Activated naive CD8-positive, alpha-beta T cell treated with anti-CD3 and anti-CD28 coated beads for 36 hours (primary cell): Measurements from ENCODE around the gene S100A8. TPM values are rescaled to one million over a fixed set of nuclear protein-coding genes. Genes with fewer than 3 reads are reported as not detected.
"Not testable (repeated sequence)": the region's sequence is repeated elsewhere in the genome, so short reads cannot be mapped to it uniquely, and the experiment has no call there.

Source experiments
- DNase-seq: peaks from one replicate; pipeline ENCODE4 v3.0.0; 2021
- H3K27ac Mint-ChIP-seq: one replicate; pipeline ENCODE4 v1.8.0; 2022; ENCODE audit warnings: mild to moderate bottlenecking, moderate library complexity, mixed read lengths
- H3K27me3 Mint-ChIP-seq: one replicate; pipeline ENCODE4 v1.8.0; 2022; ENCODE audit warnings: mild to moderate bottlenecking, mixed read lengths
- H3K36me3 Mint-ChIP-seq: one replicate; pipeline ENCODE4 v1.8.0; 2021; ENCODE audit warnings: mild to moderate bottlenecking, mixed read lengths
- H3K4me1 Mint-ChIP-seq: one replicate; pipeline ENCODE4 v1.8.0; 2021; ENCODE audit warnings: mixed read lengths
- H3K4me3 Mint-ChIP-seq: one replicate; pipeline ENCODE4 v1.8.0; 2022; ENCODE audit warnings: mild to moderate bottlenecking, moderate library complexity, mixed read lengths
- H3K9me3 Mint-ChIP-seq: one replicate; pipeline ENCODE4 v1.8.0; 2022; ENCODE audit warnings: mixed read lengths
- total RNA-seq, 2 experiments: library from RNA; stranded (reverse); gene quantifications; one replicate each; pipeline ENCODE4 v1.2.3, GENCODE V29; 2021

Gene S100A8
- total RNA-seq, 2 experiments from 2014 or later, result not detected

DNA sequence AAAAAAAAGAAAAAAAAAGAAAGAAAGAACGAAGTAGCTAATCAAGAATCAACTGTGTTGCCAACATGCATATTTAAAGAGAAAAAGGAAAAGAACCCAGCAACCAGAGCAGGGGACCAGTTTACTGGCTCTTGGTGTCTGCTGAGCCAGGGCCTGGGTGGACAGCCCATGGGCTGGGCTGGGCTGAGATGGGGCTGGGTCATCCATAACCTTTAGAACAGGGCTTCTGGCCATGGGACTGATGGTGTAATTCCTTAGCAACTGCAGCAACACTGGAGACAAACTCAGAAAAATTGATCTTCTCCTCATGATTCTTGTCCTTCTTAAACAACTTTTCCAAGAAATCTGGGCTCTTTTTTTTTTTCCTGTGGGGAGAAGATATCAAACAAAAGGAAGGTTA is 35.9 kb upstream of the S100A8 start:
- no peak for DNase-seq
- H3K36me3 Mint-ChIP-seq, result no peaks in the 10 kb centered on the region
- peaks cover 40% of the 10 kb centered on the region for H3K27me3 Mint-ChIP-seq
- no peaks in the 10 kb centered on the region for H3K4me1 Mint-ChIP-seq
- H3K27ac Mint-ChIP-seq, result no peak overlapping the region
- no peaks in the 10 kb centered on the region for H3K9me3 Mint-ChIP-seq
- no peak overlapping the region for H3K4me3 Mint-ChIP-seq

DNA sequence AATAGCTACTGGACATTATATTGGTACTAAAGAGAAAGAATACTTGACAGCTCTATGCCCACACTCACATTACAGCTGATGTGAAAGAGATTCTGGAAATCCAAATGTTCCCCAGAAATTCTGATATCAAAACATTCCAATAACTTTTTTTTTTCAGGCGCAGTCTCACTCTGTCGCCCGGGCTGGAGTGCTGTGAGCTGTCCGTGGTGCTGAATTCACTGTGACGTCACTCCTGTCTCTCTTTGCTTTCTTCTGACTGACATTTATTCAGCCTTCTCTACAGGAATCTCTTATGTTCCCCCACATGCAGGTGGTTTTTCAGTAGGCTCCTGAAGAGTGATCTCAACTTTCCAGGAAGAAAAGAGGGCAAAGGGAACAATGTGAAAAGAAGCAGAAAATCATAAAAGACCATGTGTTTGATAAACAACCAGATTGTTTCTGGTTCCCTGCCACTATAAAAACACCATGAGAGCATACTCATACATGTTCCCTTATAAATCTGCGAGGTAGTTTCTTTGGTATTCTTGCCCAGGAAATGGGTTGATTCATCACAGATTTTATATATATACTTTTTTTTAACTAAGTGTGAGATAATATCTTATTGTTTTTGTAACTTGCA is 31.7 kb upstream of the S100A8 start:
- H3K4me3 Mint-ChIP-seq, result no peak overlapping the region
- peaks cover 44% of the 10 kb centered on the region for H3K27me3 Mint-ChIP-seq
- no peaks in the 10 kb centered on the region for H3K9me3 Mint-ChIP-seq
- no peak overlapping the region for H3K27ac Mint-ChIP-seq
- DNase-seq, result peak; percentile 40
- H3K36me3 Mint-ChIP-seq, result no peaks in the 10 kb centered on the region
- H3K4me1 Mint-ChIP-seq, result no peaks in the 10 kb centered on the region

DNA sequence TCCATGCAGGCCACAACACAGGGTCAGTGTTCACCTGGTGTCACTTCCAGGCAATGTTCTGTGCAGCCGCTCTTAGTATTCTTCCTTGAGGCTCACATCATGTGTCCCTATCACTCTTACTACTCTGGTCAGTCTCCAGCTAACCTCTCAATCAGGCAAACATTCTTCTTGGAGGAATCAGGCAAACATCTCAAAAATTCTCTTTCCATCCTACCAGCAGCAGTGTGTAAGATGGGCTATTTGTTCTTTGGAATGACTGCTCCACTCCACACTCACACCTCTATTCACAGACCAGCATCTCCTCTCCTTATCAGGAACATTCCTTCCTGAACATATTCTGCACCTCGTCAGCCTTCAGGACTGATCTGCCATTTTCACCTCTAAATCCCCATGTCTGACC is 29.4 kb upstream of the S100A8 start:
- peaks cover 28% of the 10 kb centered on the region for H3K27me3 Mint-ChIP-seq
- H3K27ac Mint-ChIP-seq, result no peak overlapping the region
- H3K9me3 Mint-ChIP-seq, result no peaks in the 10 kb centered on the region
- no peak for DNase-seq
- H3K4me1 Mint-ChIP-seq, result no peaks in the 10 kb centered on the region
- no peaks in the 10 kb centered on the region for H3K36me3 Mint-ChIP-seq
- no peak overlapping the region for H3K4me3 Mint-ChIP-seq

DNA sequence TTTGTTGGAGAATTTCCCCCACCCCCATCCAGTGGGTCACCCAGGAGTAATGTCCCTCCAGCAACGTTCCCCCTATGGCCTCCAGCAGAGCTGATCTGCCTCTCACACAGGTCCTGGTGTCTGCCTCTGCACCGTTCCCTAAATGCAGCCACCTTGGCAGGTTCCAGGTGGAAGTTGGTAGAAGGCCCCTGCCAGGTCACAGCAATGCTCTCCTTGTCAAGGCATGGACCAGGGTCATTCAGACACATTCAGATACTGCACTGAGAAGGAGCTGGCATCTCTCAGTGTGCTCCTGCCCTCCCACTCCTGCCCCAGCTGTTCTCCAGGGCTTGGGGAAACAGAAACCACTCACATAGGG is 28.5 kb upstream of the S100A8 start:
- not testable (repeated sequence) for H3K4me3 Mint-ChIP-seq, H3K36me3 Mint-ChIP-seq, H3K9me3 Mint-ChIP-seq, H3K4me1 Mint-ChIP-seq, DNase-seq, H3K27ac Mint-ChIP-seq
- H3K27me3 Mint-ChIP-seq, result peaks cover 22% of the 10 kb centered on the region

DNA sequence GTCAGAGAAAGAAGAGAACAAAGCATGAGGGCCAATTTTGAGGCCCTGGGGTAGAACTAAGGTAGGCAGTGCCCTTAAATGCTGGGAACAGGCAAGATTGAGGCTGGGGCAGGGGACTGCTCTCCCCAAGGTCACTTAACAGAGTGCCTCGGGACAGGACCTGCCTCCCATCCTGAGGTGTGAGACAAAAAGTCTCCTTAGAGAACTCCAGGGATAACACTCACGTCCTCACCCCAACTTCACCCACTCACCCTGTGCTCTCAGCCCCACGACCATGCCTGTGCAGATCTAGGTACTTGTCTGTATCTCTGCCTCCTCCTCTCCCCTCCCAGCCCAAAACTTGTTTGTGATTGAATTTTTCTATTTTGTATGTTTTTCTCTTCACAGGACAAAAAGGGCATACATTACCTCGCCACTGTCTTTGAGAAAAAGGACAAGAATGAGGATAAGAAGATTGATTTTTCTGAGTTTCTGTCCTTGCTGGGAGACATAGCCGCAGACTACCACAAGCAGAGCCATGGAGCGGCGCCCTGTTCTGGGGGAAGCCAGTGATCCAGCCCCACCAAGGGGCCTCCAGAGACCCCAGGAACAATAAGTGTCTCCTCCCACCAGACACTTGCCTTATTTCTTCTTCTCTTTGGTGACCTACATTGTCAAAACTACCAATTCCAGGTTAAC is 28.0 kb upstream of the S100A8 start:
- not testable (repeated sequence) for DNase-seq, H3K36me3 Mint-ChIP-seq, H3K9me3 Mint-ChIP-seq, H3K4me3 Mint-ChIP-seq, H3K27ac Mint-ChIP-seq, H3K4me1 Mint-ChIP-seq
- peaks cover 19% of the 10 kb centered on the region for H3K27me3 Mint-ChIP-seq

DNA sequence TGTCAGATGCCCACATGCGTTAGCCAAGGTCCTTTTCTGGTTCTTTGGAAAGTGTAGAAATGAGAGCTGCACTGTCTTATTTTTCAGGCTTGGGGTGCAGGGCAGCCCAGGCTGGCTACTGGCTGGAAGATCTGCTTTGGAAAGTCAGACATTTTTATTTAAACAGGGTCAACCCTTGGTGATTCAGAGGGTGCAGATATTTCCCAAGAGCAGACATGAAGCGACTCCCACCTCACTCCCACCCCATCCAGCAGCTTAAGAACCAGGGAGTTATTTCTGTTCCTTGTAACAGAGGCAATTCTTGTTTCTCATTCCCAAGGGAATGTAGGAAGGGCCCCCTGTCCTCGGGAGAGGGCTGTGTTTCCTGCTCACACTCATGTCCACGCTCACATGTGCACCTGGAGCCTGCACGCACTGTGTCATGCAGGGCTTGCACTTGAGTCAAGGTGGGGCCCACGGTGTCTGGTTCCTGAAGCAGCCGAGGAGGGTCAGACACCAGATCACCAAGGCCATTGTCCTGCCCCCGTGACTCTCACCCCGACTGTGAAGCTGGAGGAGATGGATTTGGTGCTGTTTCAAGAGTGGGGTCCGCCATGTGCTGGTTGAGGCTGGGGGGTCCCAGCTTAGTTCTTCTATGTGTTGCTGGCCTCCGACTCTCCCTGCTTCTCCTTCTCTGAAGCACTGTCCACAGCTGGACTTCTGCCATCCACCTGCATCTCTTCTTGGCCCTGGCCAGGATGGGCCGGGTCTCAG is 26.4 kb upstream of the S100A8 start:
- Mint-ChIP-seq H3K27me3 (peaks cover 15% of the 10 kb centered on the region), H3K36me3 (no peaks in the 10 kb centered on the region)

DNA sequence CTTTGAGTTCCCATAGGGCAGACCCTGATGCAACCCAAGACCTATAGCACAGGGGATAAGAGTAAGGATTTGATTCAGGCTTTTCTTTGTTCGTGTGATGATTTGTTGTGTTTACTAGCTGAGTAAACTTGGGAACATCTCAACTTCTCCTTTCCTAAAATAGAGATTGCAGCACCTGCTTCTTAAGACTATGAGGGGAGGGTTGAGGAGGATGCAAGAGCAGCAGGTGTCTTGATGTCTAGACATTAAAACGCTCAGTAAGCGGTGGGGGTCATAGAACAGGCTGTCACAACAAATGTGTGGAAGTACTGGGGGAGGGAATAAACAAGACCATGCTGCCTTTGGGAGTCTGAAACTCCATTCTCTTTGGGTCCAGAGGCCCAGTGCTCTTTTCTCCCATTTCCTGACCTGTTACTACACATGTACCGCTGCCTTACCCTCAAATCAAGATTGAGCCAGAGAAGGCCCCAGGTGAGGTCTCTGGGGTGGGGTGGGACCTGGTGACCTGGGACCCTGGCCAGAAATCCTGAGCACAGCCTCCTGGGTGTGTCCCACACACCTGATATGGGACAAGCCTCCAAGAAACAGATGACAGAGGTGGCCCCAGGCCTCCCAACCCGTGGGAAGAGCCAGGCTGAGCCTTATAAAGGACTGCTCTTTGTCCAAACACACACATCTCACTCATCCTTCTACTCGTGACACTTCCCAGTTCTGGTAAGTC is 25.1 kb upstream of the S100A8 start, which contains the start of gene S100A7A:
TSS of gene S100A7A (plus strand) at position 671 of the 721 bp plus-strand sequence. CDS start 1,563 bp downstream, outside the sequence.
- no peaks in the 10 kb centered on the region for H3K4me1 Mint-ChIP-seq
- H3K36me3 Mint-ChIP-seq, result no peaks in the 10 kb centered on the region
- no peak within 1 kb of the TSS for H3K4me3 Mint-ChIP-seq
- DNase-seq, result no peak
- H3K27me3 Mint-ChIP-seq, result peaks cover 18% of the 10 kb centered on the region
- no peak within 1 kb of the TSS for H3K27ac Mint-ChIP-seq
- H3K9me3 Mint-ChIP-seq, result peaks cover 9% of the 10 kb centered on the region

More for the DNA sequence above, 26.4 kb upstream of the S100A8 start:
- H3K4me1 Mint-ChIP-seq, result no peaks in the 10 kb centered on the region
- peaks cover 2% of the 10 kb centered on the region for H3K9me3 Mint-ChIP-seq
- no peak overlapping the region for H3K27ac Mint-ChIP-seq
- DNase-seq, result no peak
- no peak overlapping the region for H3K4me3 Mint-ChIP-seq

DNA sequence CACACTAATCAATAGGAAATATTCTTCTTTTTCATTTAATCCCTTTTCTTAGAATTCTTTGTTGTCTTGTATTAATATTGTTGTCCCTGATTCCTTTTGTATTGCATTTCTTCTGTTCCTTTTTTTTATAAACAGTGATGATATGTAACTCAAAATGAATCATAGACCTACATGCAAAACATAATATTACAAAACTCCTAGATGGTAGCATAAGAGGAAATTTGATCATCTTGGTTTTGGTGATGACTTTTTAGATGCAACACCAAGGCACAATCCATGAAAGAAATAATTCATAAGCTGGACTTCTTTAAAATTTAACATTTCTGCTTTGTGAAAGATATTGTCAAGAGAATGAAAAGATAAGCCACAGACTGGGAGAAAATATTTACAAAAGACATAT is 23.1 kb upstream of the S100A8 start:
- H3K36me3 Mint-ChIP-seq, result not testable (repeated sequence)

DNA sequence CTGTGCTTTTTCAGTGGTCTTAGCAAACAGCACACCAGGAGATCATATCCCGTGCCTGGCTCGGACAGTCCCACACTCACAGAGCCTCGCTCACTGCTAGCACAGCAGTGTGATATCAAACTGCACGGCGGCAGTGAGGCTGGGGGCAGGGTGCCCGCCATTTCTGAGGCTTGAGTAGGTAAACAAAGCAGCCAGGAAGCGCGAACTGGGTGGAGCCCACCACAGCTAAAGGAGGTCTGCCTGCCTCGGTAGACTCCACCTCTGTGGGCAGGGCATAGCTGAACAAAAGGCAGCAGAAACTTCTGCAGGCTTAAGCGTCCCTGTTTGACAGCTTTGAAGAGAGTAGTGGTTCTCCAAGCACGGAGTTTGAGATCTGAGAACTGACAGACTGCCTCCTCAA is 16.4 kb upstream of the S100A8 start:
- H3K27me3 Mint-ChIP-seq, result peaks cover 25% of the 10 kb centered on the region
- H3K27ac Mint-ChIP-seq, H3K36me3 Mint-ChIP-seq, DNase-seq, H3K4me1 Mint-ChIP-seq, H3K4me3 Mint-ChIP-seq: not testable (repeated sequence)
- H3K9me3 Mint-ChIP-seq, result peaks cover 16% of the 10 kb centered on the region

More for the DNA sequence above, 23.1 kb upstream of the S100A8 start:
- H3K4me3 Mint-ChIP-seq, H3K27ac Mint-ChIP-seq, DNase-seq, H3K4me1 Mint-ChIP-seq: not testable (repeated sequence)
- Mint-ChIP-seq H3K27me3 (peaks cover 15% of the 10 kb centered on the region), H3K9me3 (peaks cover 13% of the 10 kb centered on the region)

DNA sequence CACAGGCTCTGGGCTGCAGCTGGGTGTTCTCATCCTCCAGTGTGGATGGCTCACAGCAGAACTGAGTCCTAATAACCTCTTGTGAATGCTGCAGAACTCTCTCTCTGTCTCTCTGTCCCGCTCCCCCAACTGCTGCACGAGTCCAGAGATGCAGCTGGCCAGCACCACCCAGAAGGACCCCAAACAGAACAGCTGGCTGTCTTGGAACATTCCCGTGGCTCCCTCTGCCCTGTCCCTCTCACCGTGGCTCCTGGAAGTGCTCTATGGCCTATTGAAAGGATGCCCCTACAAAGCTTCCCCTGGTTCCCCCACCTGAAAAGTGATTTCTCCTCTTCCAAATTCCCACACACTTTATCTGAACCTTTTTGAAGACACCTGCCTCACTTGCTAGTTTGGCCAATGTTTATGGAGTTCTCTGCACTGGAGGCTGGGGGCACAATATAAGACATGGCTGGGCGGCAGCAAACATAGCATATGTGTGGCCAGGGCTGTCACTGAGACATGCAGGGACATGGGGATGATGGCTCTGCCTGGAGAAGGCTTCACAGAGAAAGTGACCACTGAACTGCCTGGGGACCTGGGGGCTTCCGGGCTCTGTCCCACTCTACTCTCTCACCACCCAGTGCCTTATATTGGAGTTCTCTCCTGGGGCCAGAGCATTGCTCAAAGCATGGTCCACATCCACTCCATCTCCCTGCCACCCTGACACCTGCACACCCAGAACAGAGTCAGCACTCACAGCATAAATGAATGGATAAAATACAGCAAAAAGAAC is 15.1 kb upstream of the S100A8 start:
- H3K36me3 Mint-ChIP-seq, H3K9me3 Mint-ChIP-seq, H3K4me1 Mint-ChIP-seq, H3K4me3 Mint-ChIP-seq, DNase-seq, H3K27ac Mint-ChIP-seq: not testable (repeated sequence)
- H3K27me3 Mint-ChIP-seq, result peaks cover 20% of the 10 kb centered on the region

DNA sequence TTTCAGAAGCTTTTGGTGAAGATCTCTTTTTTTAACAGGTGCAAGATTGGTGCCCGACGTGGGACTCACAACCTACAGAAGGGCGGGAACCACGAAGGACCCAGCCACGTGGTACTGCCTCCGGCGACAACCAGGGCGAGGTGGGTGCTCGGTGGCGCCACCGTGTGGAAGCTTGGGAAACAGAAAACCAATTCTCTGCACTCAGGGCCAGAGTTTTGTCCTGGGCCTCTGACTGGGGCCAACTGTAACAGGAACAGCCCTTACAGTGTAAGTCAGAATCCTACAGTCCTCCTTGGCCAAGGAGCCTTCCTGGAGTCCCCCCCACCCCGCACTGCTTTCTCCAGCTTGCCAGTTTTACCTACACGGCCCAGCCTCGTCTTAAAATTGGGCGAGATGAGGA is 13.9 kb upstream of the S100A8 start:
- no peak overlapping the region for H3K4me3 Mint-ChIP-seq
- no peaks in the 10 kb centered on the region for H3K36me3 Mint-ChIP-seq
- peaks cover 8% of the 10 kb centered on the region for H3K9me3 Mint-ChIP-seq
- DNase-seq, result peak; percentile 60
- H3K4me1 Mint-ChIP-seq, result no peaks in the 10 kb centered on the region
- no peak overlapping the region for H3K27ac Mint-ChIP-seq
- peaks cover 19% of the 10 kb centered on the region for H3K27me3 Mint-ChIP-seq

DNA sequence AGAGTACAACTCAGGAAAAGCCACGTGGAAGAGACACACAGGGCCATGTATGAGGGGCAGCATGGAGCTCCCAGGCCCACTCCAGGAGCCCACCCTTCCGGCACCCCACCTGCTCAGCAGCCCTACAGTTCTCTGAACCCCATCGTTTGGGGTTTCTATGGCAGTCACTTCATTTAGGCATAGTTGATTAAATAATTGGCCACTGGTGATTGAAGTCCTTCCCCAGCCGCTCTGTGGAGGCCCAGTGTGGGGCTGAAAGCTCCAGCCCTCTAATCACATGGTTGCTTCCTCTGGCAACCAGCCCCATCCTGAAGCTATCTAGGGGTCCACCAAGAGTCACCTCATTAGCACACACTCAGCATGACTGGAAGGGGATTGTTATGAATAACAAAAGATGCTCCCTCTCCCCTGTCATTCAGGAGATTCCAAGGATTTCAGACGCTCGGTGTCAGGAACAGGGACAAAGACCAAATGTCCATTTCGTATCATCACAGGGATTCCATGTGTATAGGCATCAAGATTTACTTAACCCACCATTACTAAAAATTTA is 13.3 kb upstream of the S100A8 start:
- H3K27me3 Mint-ChIP-seq, result peaks cover 15% of the 10 kb centered on the region
- H3K27ac Mint-ChIP-seq, result no peak overlapping the region
- H3K4me3 Mint-ChIP-seq, result no peak overlapping the region
- no peak for DNase-seq
- H3K9me3 Mint-ChIP-seq, result peaks cover 5% of the 10 kb centered on the region
- no peaks in the 10 kb centered on the region for H3K36me3 Mint-ChIP-seq
- H3K4me1 Mint-ChIP-seq, result no peaks in the 10 kb centered on the region

DNA sequence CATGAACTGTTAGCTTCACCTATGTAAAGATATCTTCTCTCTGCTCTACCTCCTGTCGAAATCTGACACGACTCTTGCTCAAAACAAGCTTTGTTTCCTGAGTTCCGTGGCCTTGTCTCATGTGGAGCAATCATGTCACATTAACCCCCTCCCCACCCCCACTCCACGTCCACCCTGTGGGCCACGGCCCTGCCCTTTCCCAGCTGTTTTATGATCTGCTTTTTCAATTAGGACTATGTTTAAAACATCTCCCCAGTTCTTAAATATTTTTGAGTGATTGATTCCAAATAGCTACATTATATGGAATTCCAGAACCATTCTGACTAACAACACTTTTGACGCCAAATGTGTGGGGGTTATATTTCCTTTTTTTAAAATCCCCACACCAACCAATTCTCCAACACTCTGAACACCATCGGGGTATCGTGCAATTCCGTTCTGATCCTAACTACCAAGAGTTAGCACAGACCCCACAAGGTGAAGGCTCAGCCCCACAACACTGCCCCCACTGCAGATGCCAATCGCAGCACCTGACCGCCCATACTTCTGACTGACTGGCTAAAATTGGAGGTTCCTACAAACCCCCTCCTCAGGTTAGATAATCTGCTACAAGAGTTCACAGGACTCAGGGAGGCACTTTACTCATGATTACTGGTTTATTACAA is 12.7 kb upstream of the S100A8 start:
- H3K4me3 Mint-ChIP-seq, result no peak overlapping the region
- H3K36me3 Mint-ChIP-seq, result no peaks in the 10 kb centered on the region
- peaks cover 15% of the 10 kb centered on the region for H3K27me3 Mint-ChIP-seq
- no peak for DNase-seq
- H3K4me1 Mint-ChIP-seq, result no peaks in the 10 kb centered on the region
- H3K27ac Mint-ChIP-seq, result no peak overlapping the region
- peaks cover 5% of the 10 kb centered on the region for H3K9me3 Mint-ChIP-seq

DNA sequence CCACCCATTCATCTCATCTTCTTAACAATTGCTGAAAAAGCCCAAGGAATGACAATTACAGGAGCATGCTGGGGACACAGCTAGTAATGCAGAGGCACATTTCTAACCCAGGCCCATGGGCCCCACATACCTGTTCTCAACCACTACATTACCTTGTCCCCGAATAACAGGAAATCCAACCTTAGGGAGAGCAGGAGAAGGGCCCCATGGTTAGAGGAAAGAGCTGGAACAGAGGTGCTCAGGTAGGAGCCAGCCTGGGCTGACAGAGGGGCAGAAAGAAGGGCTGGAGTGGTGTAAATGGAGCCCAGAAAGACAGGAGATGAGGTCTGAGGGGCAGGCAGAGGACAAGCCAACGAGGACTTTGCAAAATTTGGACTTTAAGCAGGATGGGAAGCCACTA is 11.4 kb upstream of the S100A8 start:
- no peak overlapping the region for H3K27ac Mint-ChIP-seq
- H3K9me3 Mint-ChIP-seq, result peaks cover 2% of the 10 kb centered on the region
- H3K27me3 Mint-ChIP-seq, result peaks cover 9% of the 10 kb centered on the region
- H3K4me1 Mint-ChIP-seq, result no peaks in the 10 kb centered on the region
- H3K4me3 Mint-ChIP-seq, result no peak overlapping the region
- H3K36me3 Mint-ChIP-seq, result no peaks in the 10 kb centered on the region
- DNase-seq, result no peak
